ENCODE data around the gene STEAP2.

The STEAP2 gene

DNA sequence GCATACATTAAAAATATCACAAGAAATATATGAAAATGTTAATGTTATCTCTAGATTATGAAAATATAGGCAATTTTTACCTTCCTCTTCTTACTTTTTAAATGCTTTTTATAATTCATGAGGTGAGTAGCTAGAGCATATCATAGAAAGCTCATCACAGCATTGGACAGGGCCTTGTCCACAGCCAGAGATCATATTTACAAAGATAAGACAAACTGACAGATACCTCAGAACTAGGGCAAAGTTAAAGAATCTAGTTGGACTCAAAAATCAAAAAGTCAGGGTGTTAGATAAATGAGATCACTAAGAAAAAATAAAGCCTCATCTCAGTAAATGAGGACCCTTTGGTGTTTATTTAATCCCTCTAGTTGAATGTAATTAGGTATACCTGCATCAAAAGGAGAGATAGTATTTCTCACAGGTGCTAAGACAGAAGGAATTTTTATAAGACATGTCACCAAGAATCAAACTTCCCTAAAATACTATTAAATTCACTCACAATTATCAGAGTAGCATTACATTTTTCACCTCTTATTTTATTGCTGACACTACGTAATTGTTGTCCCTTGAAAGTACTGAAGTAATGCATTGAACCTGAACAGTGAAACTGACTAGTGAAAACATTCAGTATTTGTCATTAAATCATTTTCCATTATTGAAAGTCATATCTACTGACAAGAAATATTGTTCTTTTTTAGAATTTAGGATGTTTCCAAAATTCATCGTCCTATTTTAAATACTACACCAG, 59.1 kb downstream of the STEAP2 start:
- no peak for DNase-seq (ENCODE audit: low spot score)

DNA sequence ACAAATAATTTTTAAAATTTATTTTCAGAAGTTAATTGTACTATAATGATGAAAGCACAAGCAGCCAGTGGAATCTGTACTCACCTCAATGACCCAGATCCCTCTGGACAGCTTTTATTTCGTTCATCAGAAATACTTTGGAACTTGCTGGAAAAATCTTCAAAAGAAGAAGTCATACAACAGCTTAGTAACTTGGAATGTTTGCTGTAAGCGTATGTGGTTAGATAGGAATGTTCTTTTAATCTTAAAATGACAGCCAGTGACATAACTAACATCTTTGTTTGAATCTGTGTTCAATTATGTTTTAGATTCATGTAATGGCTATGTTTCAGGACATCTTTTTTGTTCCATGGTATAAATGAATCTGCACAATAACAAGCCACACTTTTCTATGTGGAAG, 60.2 kb downstream of the STEAP2 start:
- peak; percentile 62 for DNase-seq (ENCODE audit: low spot score)

DNA sequence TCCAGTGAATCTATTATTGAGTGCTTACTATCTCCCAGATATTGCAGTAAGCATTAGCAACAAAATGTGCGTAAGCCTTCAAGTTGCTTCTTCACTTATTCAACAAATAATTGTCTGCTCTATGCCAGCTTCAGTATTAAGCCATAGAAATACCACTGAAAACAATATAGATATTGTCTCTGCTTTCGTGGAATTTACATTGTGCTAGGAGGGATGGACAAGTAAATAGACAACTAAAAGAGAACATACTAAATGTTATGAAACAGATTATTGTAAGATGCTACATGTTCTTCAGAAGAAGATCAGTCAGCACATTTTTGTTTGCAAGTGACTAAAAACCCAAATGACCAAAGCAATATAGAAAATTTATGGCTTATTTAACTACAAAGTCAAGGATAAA, 60.7 kb downstream of the STEAP2 start:
- no peak for DNase-seq (ENCODE audit: low spot score)

DNA sequence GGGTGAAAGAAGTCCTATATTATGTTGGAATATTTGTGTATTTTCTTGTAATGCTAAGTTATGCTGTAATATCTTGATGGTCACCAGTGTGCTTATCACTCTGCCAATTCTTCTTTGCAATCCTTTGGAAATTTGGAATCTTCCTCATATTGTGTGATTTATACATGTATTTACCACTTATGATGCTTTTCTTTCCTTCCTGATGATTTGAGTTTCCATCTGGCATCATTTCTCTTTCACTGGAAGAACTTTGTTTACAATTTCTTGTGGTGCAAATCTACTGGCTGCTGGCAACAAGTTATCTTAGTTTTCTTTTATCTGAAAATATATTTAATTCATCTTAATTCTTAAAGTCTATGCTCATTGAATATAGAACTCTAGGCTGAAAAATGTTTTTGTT, 62.6 kb downstream of the STEAP2 start:
- no peak for DNase-seq (ENCODE audit: low spot score)

DNA sequence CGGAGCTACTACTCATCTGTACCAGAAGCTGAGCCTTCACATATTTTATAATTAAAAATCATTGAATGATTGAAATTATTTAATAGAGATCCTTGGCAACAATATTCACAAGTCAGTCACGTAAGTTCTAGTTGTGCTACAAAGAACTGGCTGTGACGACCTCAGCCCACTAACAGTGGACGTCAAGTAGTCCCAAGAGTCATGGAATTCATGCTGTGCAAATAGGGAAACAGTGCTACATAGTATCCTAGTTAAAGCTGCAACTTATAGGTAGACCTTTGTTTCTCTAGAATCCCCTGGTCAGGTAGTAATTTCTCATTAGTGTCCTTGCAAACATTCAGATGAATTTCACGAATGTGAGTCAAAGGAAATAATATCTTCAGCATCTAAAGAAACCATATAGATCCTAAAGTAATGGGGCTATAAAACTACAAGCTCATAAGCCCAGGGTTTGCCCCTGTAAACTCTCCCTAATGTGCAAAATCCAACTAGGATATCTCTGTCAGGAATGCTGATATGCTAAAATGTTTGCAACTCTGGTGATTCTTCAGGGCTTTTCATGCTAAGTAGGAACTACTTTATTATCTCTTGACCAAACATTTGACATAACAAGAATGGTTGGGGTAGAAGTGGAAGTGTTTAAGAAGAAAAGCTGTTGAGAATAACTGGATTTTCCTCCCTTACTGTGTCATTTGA, 64.6 kb downstream of the STEAP2 start:
- no peak for DNase-seq (ENCODE audit: low spot score)
